HG02759 (cell line): ENCODE measurements around the gene CYBA.
A peak's percentile ranks its signal among the peaks of the same experiment; 100 is the strongest.
"Not testable (repeated sequence)": the region's sequence is repeated elsewhere in the genome, so short reads cannot be mapped to it uniquely, and the experiment has no call there.

Source experiments
- ATAC-seq: cut with Tn5 transposase; IDR thresholded peaks from one replicate; pipeline ENCODE4 v1.9.1; 2021; ENCODE audit warnings: mild to moderate bottlenecking, moderate library complexity; ENCODE audit not compliant: unreplicated experiment

Gene CYBA

DNA sequence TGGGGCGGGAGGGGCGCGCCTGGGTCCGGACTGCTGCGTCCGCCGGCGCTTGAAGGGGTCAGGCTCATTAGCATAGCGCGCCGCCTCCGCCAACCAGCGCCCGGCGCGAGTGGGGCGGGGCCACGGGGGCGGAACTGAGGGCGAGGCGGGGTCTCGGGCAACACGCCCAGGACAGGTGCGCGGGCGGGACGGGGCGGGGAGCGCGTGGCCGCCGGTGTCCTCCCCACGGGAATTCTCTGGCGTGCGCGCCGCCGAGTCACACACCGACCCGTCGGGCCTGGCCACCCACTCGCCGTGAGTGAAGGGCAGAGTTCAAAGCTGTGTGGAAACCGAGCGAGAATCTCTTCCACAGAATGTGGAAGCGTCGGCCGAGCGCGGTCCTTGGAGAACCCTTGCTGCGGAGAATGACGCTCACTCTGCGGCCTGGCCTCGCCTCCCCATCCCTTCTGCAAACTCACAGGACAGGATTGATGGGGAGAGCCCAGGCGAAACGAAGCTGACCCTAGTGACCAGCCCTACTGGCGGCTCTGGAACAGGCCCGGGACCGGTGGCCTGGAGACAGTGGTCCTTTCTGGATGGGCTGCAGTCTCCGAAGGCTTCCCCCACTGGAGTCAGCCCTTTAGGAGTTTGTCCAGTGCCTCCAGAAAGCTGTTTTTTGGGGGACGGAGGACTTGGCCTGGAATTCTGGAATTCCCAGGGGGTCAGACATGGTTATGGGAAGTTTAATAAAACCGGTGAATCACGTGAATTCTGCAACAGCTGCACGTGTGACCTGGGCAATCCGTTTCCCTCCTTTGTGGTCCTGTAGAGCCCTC is 35.8 kb upstream of the CYBA start, which contains the start of gene SNAI3:
Gene SNAI3 (minus strand): TSS at position 69 of the 815 bp plus-strand sequence. CDS start 101 bp downstream, outside the sequence.
- peak; percentile 69 for ATAC-seq

- ATAC-seq, result peak; percentile 8
These were observed 35.2 kb upstream of the CYBA start for GRCh38 chr16:88686062-88686438.

DNA sequence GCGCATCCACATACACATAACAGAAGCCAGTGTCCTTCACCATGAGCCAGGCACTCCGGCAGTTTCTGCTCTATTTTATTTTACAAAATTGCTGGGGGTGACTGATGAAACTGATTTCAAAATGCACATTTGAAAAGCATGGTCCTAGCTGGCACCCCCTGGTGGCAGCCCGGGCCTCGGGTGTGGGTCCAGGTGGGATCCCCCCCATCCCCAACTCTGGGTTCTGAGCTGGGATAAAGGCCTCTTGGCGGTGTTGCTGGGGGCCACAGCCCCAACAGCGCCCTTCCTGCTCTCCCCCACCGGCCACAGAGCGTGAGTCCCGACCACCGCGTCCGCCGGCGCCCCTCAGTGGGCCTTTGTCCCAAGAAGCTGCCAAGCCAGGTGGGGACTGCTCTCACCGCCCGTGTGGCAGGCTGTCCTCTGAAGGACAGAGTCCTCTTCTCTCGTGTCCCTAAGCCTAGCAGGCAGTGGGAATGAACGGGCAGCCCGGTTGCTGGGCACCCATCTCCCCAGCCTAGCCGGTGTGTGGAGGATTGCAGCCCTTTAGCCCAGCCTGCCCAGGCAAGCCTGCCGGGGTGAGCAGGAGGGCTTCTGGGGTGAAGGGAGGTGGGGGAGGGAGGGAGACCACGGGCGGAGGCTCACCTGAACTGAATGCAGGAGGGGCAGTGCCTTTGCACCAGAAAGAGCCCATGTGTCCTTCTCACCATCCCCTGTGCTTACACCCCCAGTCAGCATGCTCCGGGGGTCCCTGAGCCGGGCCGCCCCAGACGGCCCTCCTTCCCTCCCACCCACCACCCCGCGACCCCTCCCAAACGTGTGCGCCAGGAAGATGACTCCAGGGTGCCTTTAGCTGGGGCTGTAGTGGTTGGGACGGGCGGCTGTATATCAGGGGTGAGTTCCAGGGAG is 34.6 kb upstream of the CYBA start:
- ATAC-seq, result no peak

- ATAC-seq, result no peak
These were observed 33.8 kb upstream of the CYBA start for GRCh38 chr16:88684569-88685155.

- peak; percentile 70 for ATAC-seq
These were observed 31.0 kb upstream of the CYBA start for GRCh38 chr16:88681709-88682451.

- ATAC-seq, result no peak
These were observed 30.3 kb upstream of the CYBA start for GRCh38 chr16:88681084-88681680.

DNA sequence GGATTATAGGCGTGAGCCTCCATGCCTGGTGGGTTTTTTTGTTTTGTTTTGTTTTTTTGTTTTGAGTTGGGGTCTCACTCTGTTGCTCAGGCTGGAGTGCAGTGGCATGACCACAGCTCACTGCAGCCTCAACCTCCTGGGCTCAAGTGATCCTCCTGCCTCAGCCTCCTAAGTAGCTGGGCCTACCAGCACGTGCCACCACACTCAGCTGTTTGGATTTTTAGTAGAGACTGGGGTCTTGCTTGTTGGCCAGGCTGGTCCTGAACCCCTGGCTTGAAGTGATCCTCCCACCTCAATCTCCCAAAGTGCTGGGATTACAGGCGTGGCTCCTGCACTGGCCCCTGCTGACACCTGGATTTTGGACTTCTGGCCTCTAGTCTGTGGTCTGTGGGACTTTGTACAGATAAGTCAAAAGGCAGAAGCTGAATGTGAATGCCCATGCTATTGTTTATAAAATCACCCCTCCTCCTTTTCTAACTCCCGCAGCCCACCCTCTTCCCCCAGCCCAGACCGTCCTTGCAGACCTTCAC is 29.8 kb upstream of the CYBA start:
- no peak for ATAC-seq

DNA sequence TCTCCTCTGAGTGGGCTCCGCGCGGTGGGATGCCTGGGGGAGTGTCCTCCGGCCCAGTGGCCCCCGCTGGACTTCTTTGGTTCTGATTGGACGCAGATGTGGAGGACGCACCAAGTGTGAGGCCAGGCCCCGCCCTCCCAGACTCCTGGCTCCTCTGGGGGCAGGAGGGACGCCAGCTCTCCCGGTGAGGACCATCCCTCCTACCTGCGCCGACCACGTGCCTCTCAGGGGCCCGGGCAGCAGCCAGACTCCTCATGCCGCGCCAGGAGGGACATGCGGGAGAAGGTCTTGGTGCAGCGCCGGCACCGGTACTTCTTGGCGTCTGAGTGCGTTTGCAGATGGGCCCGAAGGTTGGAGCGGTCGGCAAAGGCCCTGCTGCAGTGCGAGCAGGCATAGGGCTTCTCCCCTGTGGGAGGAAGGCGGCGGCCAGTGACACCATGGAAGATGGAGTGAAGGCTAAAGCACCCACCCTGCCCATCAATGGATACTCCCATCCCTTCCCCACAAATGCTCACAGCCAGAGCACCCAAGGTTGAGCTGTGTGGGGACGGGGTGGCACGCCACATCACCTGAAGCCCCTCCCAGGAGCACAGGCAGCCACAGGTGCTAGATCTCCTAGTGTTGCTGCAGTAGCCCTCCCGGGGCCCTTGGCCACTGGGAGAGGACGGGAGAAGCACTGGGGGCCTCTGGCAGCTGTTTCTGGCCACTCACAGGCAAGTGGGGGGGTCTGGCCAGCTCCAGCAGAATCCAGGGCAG is 27.5 kb upstream of the CYBA start:
- ATAC-seq, result no peak

DNA sequence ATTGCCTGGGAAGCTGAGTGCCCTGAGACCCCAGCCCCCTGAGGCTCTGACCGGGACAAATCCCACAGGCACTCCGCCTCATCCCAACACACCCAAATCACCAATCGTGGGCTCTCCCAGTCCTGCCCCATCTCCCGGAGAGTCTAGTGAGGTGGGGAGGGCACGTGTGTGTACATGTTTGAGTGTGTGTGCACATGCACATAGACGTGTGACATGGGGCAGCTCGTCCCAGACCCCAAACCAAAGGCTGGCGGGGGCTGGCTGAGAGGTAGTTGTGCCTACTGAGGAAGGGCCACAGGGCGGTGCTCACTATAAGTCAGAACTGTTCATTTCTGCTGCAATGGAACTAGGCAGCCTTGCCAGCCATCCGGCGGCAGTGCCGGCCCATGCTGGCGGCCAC is 26.9 kb upstream of the CYBA start:
- no peak for ATAC-seq

DNA sequence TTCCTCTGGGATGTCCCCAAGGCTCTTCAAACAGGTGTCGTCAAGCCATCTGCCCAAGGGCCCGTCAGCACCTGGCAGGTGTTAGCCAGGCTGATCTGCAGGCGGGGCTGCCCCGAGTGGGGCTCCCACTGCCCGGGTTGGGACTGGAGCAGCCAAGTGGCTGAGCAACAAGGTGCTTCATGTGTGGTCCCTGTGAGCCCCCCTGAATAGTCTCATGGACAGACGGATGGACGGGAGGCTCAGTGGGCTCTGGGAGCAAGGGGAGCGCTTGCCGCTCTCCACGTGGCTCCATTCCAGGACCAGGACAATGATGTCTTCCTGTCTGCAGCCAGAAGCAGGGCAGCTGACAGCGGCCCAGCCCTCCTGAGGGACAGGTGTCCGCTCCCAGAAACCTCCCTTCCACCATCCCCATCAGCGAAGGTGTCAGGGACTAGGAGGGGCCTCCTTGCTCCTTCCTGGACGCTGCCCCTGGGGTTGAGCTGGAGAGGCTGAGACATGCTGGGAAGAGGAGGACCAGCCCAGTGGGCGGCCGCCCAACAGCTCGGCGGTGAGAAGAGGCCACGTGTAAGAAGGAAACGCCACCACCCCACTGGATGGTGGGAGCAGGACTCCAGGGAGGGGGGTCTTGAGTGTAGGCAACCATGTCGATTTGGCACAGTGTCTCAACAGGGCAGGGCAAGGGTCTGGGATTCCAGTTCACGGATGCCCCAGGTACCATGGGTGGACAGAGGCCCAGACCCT is 25.8 kb upstream of the CYBA start:
- ATAC-seq, result no peak

GRCh38 chr16:88673716-88674379 is 23.0 kb upstream of the CYBA start:
- ATAC-seq, result no peak

- ATAC-seq, result no peak
These were observed 21.9 kb upstream of the CYBA start for GRCh38 chr16:88672776-88673175.

GRCh38 chr16:88671806-88672205 is 21.0 kb upstream of the CYBA start:
- no peak for ATAC-seq

DNA sequence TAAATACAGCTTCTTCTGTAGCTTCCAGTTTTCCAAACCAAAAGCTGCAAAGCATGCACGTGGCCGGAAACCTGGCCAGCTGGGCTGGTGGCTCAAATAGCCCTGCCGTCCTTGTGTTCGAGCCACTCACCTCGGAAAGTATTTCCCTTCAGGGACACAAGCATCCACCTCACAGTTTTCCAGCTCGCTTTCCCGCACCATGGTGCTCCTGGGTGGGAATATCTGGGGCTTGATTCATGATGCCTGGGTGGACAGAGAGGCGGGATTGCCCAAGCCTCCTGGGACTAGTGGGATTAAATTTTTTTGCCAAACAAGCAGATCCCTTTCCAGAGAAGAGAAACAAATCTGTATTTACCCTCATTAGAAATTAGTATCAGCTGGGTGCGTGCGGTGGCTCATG is 19.1 kb upstream of the CYBA start:
- ATAC-seq, result no peak

GRCh38 chr16:88669493-88669892 is 18.6 kb upstream of the CYBA start:
- ATAC-seq, result not testable (repeated sequence)

DNA sequence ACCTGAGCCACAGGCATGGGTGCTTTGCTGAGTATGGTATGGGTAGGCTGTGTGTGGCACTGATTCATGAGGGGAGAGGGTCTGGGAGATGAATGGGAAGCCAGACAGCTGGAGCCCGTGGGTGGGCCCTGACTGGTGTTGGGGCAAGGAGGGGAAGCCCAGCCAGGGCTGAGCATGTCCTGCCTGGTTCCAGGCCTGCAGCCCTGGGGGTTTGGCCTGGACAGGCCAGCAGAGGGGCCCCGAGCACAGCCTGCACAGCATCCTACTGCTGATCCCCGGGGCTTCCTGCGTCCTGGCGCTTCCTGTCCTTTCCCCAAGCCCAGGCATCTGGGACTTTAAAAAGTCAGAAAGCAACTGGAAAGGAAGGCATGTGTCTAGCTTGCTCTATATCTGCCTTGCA is 16.6 kb upstream of the CYBA start:
- no peak for ATAC-seq

- no peak for ATAC-seq
These were observed 14.7 kb upstream of the CYBA start for GRCh38 chr16:88665570-88665969.

DNA sequence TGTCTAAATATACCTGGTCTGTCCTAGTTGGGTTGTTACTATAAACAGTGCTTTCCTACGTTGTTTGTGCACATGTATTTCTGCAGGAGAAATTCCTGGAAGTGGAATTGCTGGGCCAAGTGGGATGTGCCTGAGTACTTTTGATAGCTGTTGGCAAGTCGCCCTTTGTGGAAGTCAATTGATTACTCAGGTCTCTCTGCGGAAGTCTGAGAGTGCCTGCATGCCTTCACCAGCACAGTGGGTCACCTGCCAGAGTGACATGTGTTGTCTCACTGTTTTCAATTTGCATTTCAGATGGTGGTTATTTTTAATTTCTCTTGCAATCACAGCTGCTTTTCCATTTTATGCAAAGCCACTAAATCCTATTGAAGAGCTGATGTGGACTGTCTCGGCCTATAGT is 14.3 kb upstream of the CYBA start:
- ATAC-seq, result no peak
